Naive thymus-derived CD8-positive, alpha-beta T cell (primary cell): Measurements from ENCODE around the gene EHD4. TPM values are rescaled to one million over a fixed set of nuclear protein-coding genes. Genes with fewer than 3 reads are reported as not detected.

Experiments used
- ATAC-seq, 2 donors: fragments of 150-1000 bp; cut with Tn5 transposase in 1 of 2; sonication (Bioruptor Pico), chemical (Tn5 transposase) in 1 of 2; 1 replicate in 1 of 2; 2 replicates in 1 of 2; pipeline ENCODE4 v1.10.0; 2021; ENCODE audit warnings: mild to moderate bottlenecking in 2 of 2, moderate library complexity in 2 of 2
- POLR2A ChIA-PET: fragments of 350-600 bp; sonication (Branson Sonifier 250); formaldehyde crosslinking; loops from one replicate; lab custom pipeline; 2021; ENCODE audit warnings: antibody characterized with exemption; lab: Charles Lee
- DNase-seq, 10 donors: peaks; one replicate each; pipeline versions ENCODE4 v3.0.0 to v3.0.0-alpha.2; 2020 to 2022
- H3K27ac Mint-ChIP-seq, 10 donors: one replicate each; pipeline ENCODE4 v1.8.0; 2020 to 2022; ENCODE audit warnings: mild to moderate bottlenecking in 10 of 10, mixed read lengths in 10 of 10, moderate library complexity in 4 of 10, inconsistent platforms in 1 of 10
- H3K27me3 Mint-ChIP-seq, 5 donors: one replicate each; pipeline ENCODE4 v1.8.0; 2021 to 2022; ENCODE audit warnings: mixed read lengths in 5 of 5
- H3K36me3 Mint-ChIP-seq, 3 donors: one replicate each; pipeline ENCODE4 v1.8.0; 2020 to 2022; ENCODE audit warnings: mixed read lengths in 3 of 3, mild to moderate bottlenecking in 2 of 3, inconsistent platforms in 1 of 3
- H3K4me1 Mint-ChIP-seq, 4 donors: one replicate each; pipeline ENCODE4 v1.8.0; 2021 to 2022; ENCODE audit warnings: mixed read lengths in 4 of 4
- H3K4me3 Mint-ChIP-seq, 10 donors: one replicate each; pipeline ENCODE4 v1.8.0; 2020 to 2022; ENCODE audit warnings: mild to moderate bottlenecking in 10 of 10, mixed read lengths in 10 of 10, moderate library complexity in 6 of 10, inconsistent platforms in 1 of 10
- H3K9me3 Mint-ChIP-seq, 9 donors: one replicate each; pipeline ENCODE4 v1.8.0; 2020 to 2022; ENCODE audit warnings: mixed read lengths in 9 of 9, mild to moderate bottlenecking in 3 of 9, inconsistent platforms in 1 of 9, moderate library complexity in 1 of 9
- polyA plus RNA-seq, 3 donors: library from polyadenylated mRNA; unstranded; fragments of 300-500 nt; fragmentation: Illumina TruSeq; gene quantifications; one replicate each; pipeline ENCODE4 v1.2.3, GENCODE V29; 2021
- total RNA-seq, 8 experiments: library from RNA in 2 of 8; stranded (reverse) in 2 of 8; gene quantifications; one replicate each; pipeline ENCODE4 v1.2.3 and lab custom pipeline; 2021 to 2026

Gene EHD4
- total and polyA plus RNA-seq, 5 experiments from 2014 or later = 5.2 to 10.4 (median 7.6) TPM

GRCh38 chr15:41900526-41901380, 71.6 kb downstream of the EHD4 start:
- Mint-ChIP-seq H3K4me1 (peaks cover 10 to 24% (median 16%) of the 10 kb centered on the region in 4 donors), H3K4me3 (no peak overlapping the region), H3K27me3 (no peaks in the 10 kb centered on the region), H3K9me3 (no peaks in the 10 kb centered on the region), H3K36me3 (peaks cover 0 to 21% (median 2%) of the 10 kb centered on the region in 3 donors), H3K27ac (peak overlapping the region in 5 of 10 donors; percentile 17 to 80 (median 68))
- DNase-seq = no peak
- ATAC-seq = no peak
- POLR2A ChIA-PET = interaction anchor here (1.0 kb wide), 1 partner anchor 11 kb away, joined by 3 read pairs; no protein-coding TSS in a partner anchor

GRCh38 chr15:41899854-41900442, 72.4 kb downstream of the EHD4 start:
- peak overlapping the region in 6 of 10 donors; percentile 8 to 78 (median 51) for H3K27ac Mint-ChIP-seq
- H3K4me1 Mint-ChIP-seq = peaks cover 16 to 32% (median 22%) of the 10 kb centered on the region in 4 donors
- DNase-seq (no peak), ATAC-seq (no peak)
- H3K36me3 Mint-ChIP-seq = peaks cover 0 to 21% (median 2%) of the 10 kb centered on the region in 3 donors
- H3K9me3 Mint-ChIP-seq = no peaks in the 10 kb centered on the region
- H3K27me3 Mint-ChIP-seq = no peaks in the 10 kb centered on the region
- POLR2A ChIA-PET = no interaction called here
- no peak overlapping the region for H3K4me3 Mint-ChIP-seq

GRCh38 chr15:41897363-41897799, 75.0 kb downstream of the EHD4 start:
- no peak for ATAC-seq
- Mint-ChIP-seq H3K36me3 (peaks cover 0 to 16% (median 2%) of the 10 kb centered on the region in 3 donors), H3K4me1 (peaks cover 18 to 49% (median 36%) of the 10 kb centered on the region in 4 donors), H3K4me3 (no peak overlapping the region), H3K9me3 (no peaks in the 10 kb centered on the region), H3K27me3 (no peaks in the 10 kb centered on the region), H3K27ac (peak overlapping the region; percentile 87 to 100 (median 98))
- POLR2A ChIA-PET = interaction anchor here (0.5 to 1.0 kb wide), 2 partner anchors 122 to 496 kb away, joined by 3 read pairs; no protein-coding TSS in a partner anchor
- DNase-seq = no peak

GRCh38 chr15:41896566-41896965, 75.8 kb downstream of the EHD4 start:
- Mint-ChIP-seq H3K4me3 (peak overlapping the region in 1 of 10 donors; percentile 4), H3K27ac (peak overlapping the region; percentile 87 to 100 (median 98)), H3K36me3 (peaks cover 0 to 16% (median 2%) of the 10 kb centered on the region in 3 donors), H3K4me1 (peaks cover 17 to 54% (median 39%) of the 10 kb centered on the region in 4 donors), H3K9me3 (no peaks in the 10 kb centered on the region), H3K27me3 (no peaks in the 10 kb centered on the region)
- DNase-seq = peak in 1 of 10 donors; percentile 56
- POLR2A ChIA-PET = interaction anchor here (0.5 to 2.9 kb wide), 3 partner anchors 69 to 496 kb away, joined by 3 to 11 read pairs (median 3); partner anchors contain the start of gene JMJD7
- ATAC-seq = no peak

GRCh38 chr15:41895957-41896356, 76.4 kb downstream of the EHD4 start:
- H3K4me3 Mint-ChIP-seq = peak overlapping the region in 3 of 10 donors; percentile 22 to 50 (median 33)

GRCh38 chr15:41895491-41895890, 76.9 kb downstream of the EHD4 start:
- ATAC-seq = no peak
- Mint-ChIP-seq H3K27me3 (no peaks in the 10 kb centered on the region), H3K4me3 (peak overlapping the region; percentile 36 to 90 (median 78)), H3K4me1 (peaks cover 17 to 54% (median 39%) of the 10 kb centered on the region in 4 donors), H3K36me3 (peaks cover 0 to 10% (median 2%) of the 10 kb centered on the region in 3 donors), H3K27ac (peak overlapping the region; percentile 93 to 100 (median 98)), H3K9me3 (no peaks in the 10 kb centered on the region)
- POLR2A ChIA-PET = interaction anchor here (0.6 to 2.9 kb wide), 15 partner anchors 9 to 1612 kb away, joined by 3 to 18 read pairs (median 5); partner anchors contain the start of genes EHD4, JMJD7 and MAPKBP1
- DNase-seq = peak in 1 of 10 donors; percentile 55

More at GRCh38 chr15:41895957-41896356, 76.4 kb downstream of the EHD4 start:
- no peak for ATAC-seq
- Mint-ChIP-seq H3K9me3 (no peaks in the 10 kb centered on the region), H3K4me1 (peaks cover 17 to 54% (median 39%) of the 10 kb centered on the region in 4 donors), H3K36me3 (peaks cover 0 to 13% (median 2%) of the 10 kb centered on the region in 3 donors), H3K27ac (peak overlapping the region; percentile 87 to 100 (median 98)), H3K27me3 (no peaks in the 10 kb centered on the region)
- no peak for DNase-seq
- POLR2A ChIA-PET = interaction anchor here (1.2 to 2.9 kb wide), 6 partner anchors 9 to 76 kb away, joined by 4 to 18 read pairs (median 11); partner anchors contain the start of genes EHD4 and JMJD7

GRCh38 chr15:41894791-41895463, 77.4 kb downstream of the EHD4 start:
- POLR2A ChIA-PET = interaction anchor here (0.6 to 2.9 kb wide), 17 partner anchors 10 to 1612 kb away, joined by 3 to 18 read pairs (median 5); partner anchors contain the start of genes EHD4, JMJD7 and MAPKBP1
- DNase-seq (peak; percentile 73 to 94 (median 86)), ATAC-seq (peak; percentile 97)
- H3K27ac Mint-ChIP-seq = peak overlapping the region; percentile 93 to 100 (median 98)
- no peaks in the 10 kb centered on the region for H3K9me3 Mint-ChIP-seq
- H3K36me3 Mint-ChIP-seq = peaks cover 0 to 10% (median 2%) of the 10 kb centered on the region in 3 donors
- H3K4me1 Mint-ChIP-seq = peaks cover 17 to 54% (median 39%) of the 10 kb centered on the region in 4 donors
- H3K27me3 Mint-ChIP-seq = no peaks in the 10 kb centered on the region
- peak overlapping the region; percentile 69 to 90 (median 78) for H3K4me3 Mint-ChIP-seq

GRCh38 chr15:41894251-41894790, 78.0 kb downstream of the EHD4 start:
- peaks cover 18 to 56% (median 41%) of the 10 kb centered on the region in 4 donors for H3K4me1 Mint-ChIP-seq
- H3K27me3 Mint-ChIP-seq = no peaks in the 10 kb centered on the region
- peak overlapping the region; percentile 93 to 100 (median 98) for H3K27ac Mint-ChIP-seq
- no peaks in the 10 kb centered on the region for H3K9me3 Mint-ChIP-seq
- DNase-seq (peak in 1 of 10 donors; percentile 60), ATAC-seq (no peak)
- POLR2A ChIA-PET = interaction anchor here (1.0 to 2.9 kb wide), 13 partner anchors 10 to 120 kb away, joined by 3 to 18 read pairs (median 5); partner anchors contain the start of genes EHD4, JMJD7 and MAPKBP1
- H3K36me3 Mint-ChIP-seq = peaks cover 0 to 10% (median 2%) of the 10 kb centered on the region in 3 donors
- peak overlapping the region; percentile 69 to 90 (median 78) for H3K4me3 Mint-ChIP-seq

- Mint-ChIP-seq H3K4me3 (peak within 1 kb of the TSS; percentile 69 to 90 (median 78)), H3K27ac (peak within 1 kb of the TSS; percentile 93 to 100 (median 98)), H3K9me3 (no peaks in the 10 kb centered on the region), H3K36me3 (peaks cover 0 to 5% (median 0%) of the 10 kb centered on the region in 3 donors), H3K4me1 (peaks cover 21 to 63% (median 46%) of the 10 kb centered on the region in 4 donors), H3K27me3 (no peaks in the 10 kb centered on the region)
- DNase-seq (peak in 1 of 10 donors; percentile 62), ATAC-seq (no peak)
- POLR2A ChIA-PET = interaction anchor here (0.5 to 2.5 kb wide), 12 partner anchors 11 to 1916 kb away, joined by 3 to 18 read pairs (median 4); partner anchors contain the start of genes JMJD7 and MAPKBP1
Observed at GRCh38 chr15:41893422-41894250, 78.7 kb downstream of the EHD4 start, which contains the start of gene SPTBN5. SPTBN5 (minus strand) TSS chr15:41894053; CDS start chr15:41893497, 556 bp downstream.
